Endometrial microvascular endothelial cells (primary cell): Measurements from ENCODE around the gene ATOSA. TPM values are rescaled to one million over a fixed set of nuclear protein-coding genes. Genes with fewer than 3 reads are reported as not detected.

Source experiments
- in situ Hi-C: cut with HindIII; loops from 2 replicates; pipeline ENCODE4 v1.10.0; 2017; ENCODE audit warnings: low sequenced_read_pairs, low pct_unique_long_range_greater_than_20kb; ENCODE audit errors: inconsistent ontology term
- total RNA-seq: library from RNA; depleted of rRNA; stranded (reverse); fragments of >200 nt; gene quantifications from one replicate; pipeline ENCODE4 v1.2.3, GENCODE V29; 2015; ENCODE audit errors: inconsistent ontology term

ATOSA gene
- total RNA-seq, 1 donor from 2014 or later, result 11.2 TPM

DNA sequence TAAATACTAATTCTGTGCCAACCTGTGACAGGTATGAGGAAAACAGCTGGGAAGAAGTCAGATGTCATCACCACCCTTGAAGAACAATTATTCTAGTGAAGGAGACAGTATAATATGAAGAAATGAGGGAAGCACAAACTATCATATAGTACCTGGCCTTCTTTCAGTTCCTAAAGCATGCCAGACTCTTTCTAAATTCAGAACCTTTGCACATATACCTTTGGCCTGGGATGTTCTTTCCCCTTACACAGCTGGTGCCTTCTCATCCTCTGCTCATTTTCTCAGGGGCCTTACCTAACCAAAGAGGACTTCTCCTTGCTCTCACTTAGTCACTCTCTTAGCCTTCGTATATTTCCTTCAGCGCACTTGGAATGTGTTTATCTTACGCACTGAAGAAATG lies 19.0 kb downstream of the ATOSA start:
- in situ Hi-C loops, result no loop called here

DNA sequence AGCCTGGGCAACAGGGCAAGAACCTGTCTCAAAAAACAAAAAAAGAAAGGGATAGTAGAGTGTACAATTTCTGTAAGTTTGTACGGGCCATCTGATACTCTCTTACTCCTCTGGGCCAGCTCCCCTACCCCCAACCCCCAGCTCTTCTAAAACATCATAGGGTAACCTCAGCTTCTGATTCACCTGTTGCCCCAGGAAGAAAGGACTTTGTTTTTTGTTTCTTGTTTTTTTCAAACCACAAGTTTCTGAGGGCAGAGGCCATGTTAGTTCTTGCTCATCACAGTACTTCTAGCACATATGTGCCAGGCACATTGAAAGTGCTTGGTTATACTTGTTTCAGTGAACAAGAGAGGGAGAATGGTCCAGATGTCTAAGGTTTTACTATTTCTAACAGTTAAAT lies 20.2 kb downstream of the ATOSA start:
- in situ Hi-C loops, result no loop called here

DNA sequence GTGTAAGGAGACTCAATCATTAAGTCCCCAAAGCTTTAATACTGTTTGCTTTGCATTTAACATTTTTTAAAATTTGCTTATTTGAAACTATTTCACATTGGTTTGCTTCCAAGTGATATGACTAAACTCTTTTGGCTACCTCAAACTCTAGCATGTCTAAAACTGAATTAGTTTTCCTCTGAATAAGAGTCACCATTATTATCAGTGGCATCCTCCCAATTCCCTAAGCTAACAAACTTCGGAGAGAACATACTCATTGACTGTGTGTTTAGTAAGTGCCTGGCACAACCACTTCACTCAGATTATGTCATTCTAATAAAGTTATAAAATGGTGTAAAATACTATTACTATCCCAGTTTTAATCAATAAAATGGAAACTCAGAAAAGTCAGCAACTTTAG lies 21.9 kb downstream of the ATOSA start:
- in situ Hi-C loops, result no loop called here

DNA sequence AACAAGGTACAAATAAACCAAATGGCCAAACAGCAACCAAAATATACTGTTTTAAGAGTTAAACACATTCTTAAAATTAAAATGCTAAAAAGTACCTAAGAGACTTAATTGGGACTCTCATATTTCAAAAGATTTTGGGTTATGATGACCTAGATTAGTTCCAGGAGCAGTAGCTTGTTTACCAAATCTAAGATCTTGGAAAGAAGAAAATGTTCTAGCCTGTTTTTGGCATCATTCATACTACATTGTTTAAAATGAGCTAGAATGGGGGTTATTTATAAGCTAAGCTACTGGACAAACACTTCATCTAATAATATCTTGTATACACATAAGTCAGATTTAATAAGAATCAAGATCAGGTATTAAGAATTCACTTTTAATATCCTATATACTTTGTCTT lies 22.8 kb downstream of the ATOSA start:
- in situ Hi-C loops, result no loop called here

DNA sequence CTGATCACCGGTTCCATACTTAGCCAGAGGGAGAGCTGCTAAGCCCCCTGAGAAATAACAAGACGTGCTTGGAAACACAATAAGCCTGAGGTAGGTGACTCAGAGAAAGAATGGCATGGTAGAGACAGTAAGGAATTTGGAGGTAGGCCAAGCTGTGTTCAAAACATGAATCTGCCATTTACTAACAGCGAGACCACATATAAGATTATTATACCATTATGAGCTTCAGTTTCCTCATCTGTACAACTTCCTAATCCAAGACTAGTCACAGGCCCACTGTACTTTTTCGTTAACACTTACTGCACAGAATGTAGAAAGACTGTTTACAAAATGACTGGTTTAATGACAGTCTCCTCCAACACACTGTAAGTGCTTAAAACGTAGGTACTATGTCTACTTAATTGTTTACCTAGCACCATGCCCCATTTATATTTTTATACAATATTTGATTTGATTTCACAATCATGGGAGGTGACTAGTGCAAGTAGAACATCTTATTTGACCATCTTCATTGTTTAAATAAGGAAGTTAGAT lies 25.7 kb downstream of the ATOSA start:
- in situ Hi-C loops, result no loop called here

DNA sequence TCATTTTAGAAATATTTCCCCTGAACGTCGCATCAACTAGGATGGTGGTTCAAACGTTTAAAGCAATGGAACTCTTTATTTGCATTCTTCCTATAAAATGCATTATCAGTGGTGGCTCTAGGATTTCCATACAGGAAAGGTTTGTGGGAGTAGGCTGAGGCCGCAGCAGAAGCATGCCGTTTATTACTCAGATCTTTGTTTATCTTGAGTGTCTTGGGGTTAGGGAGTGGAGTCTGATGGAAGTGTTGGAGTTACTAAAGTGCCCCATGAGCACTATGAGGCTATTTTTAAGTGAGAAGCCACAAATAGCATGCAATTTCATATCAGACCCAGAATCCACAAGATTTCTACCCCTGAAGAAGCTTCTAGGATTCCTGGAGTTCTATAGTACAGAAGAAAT lies 26.2 kb downstream of the ATOSA start:
- in situ Hi-C loops, result no loop called here

DNA sequence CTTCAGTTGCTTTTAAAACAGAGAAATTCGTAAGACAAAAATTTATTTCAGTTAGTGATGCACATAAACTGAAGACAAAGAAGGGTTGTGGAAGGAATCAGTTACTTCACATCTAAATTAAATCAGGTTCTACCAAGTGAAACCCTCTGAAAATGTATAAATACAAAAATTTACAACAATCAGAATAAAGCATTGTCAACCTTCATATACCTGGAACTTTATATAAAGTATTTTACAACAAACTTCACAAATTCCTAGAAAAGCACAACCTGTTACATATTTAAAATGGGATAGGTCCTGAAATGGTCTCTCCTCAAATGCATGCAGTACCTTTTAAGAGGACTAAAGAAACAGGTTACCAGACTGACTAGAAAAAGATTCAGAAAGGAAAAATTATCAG lies 26.9 kb downstream of the ATOSA start:
- in situ Hi-C loops, result no loop called here

DNA sequence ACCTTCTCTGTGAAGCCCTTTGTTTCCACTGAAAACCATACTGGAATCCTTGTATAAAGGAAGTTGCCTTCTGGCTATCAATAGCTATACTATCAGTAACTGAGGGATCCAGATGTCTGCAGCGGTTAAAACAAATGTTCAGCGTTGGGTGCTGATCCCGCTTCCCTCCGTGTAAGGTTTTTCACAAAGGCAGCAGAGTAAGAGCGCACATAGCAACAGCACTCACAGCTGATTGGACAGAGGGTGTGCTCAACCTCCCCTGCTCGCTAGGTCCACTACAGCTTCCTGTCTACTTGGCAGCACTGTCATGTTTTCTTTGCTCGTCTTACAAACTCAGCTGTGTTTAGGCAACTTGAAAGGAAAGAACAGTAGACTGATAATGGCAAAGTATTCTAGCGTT lies 27.3 kb downstream of the ATOSA start:
- in situ Hi-C loops, result no loop called here

DNA sequence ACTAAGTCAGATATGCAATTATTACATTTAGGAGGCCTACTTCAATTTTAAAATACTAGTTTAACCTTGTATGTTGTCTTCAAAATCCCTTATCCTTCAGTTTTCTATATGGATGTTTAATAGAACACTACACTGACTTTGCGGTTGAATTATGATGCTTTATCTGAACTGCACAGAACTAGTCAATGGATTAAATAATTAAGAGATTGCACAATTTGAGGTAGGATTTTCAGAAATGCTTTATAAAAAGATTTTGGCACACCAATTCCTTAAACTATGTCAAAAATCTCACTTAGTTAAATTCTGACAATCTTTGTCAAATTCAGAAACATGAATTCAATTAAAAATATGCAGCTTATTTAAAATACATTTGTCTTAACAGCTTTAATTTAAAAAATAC lies 28.1 kb downstream of the ATOSA start:
- in situ Hi-C loops, result no loop called here

DNA sequence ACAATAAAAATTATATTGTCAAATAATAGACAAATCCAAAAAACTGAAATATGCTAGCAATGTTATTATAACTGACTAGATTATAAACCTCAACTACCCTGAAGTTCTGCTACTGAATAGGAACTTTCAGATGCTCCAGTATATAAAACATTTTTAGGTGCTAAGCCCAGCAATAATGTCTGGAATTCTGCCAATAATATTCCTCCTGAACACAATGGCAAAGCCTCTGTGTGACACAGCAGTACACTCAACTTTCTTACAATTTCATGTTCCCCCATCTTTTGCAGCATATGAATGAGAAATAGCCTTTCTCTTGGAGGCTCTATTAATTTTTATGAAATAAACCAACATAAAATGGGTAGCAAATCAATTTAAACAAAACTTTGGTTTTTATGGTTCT lies 29.5 kb downstream of the ATOSA start:
- in situ Hi-C loops, result no loop called here

DNA sequence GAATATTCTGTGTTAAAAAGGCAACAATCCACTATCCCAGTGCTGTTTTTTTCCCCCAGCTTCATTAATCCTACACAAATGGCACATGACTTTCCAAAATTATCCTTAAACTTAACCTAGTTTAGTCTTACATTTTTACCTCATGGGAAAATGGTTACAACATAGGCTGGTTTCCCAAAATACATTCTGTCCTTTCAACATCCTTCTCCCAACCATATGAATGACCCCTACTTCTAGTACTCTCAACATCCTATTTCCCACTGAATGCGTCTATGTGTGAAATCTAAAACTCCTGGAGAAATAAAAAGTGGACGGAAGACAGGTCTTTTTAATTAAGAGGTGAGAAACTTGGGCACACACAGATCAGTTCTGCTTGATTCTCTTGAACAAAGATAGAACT lies 33.3 kb downstream of the ATOSA start:
- in situ Hi-C loops, result no loop called here

DNA sequence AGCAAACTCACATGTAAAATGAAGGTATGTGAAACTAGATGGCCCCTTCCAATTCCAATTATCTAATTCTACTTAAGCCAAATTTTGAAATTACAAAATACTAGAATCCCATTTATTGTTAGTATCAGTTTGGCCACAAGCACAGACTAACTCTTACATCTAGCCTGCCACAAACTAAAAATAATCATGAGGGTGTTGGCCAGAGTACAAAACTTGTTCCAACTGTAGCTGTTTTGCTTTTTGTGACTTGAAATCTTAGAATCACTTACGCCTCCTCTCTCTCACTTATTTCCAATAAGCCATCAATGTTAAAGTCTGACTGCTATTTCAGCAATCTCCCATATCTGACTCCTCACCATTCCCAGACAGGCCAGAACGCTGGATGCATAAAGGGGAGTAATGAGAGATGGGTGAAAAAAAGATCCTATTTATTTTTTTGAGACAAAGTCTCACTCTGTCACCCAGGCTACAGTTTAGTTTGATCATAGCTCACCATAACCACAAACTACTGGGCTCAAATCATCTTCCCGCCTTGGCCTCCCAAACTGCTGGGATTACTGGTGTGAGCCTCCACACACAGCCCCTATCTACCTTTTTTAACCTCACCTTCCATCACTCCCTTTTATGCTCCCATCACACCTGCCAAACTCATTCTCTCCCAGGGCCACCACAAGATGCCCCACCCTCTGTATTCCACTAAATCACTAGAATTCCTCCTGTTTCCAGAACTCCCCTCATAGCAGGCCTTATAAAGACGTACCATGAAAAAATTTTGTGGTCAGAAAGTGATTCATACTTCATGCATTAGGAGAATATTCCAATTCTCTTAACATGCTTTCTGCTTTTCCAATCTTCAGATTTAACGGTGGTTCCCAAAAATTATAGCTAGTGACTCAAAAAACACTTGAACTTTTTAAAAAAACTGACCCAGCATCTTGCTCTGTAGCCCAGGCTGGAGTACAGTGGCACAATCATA lies 36.5 kb downstream of the ATOSA start:
- in situ Hi-C loops, result no loop called here

DNA sequence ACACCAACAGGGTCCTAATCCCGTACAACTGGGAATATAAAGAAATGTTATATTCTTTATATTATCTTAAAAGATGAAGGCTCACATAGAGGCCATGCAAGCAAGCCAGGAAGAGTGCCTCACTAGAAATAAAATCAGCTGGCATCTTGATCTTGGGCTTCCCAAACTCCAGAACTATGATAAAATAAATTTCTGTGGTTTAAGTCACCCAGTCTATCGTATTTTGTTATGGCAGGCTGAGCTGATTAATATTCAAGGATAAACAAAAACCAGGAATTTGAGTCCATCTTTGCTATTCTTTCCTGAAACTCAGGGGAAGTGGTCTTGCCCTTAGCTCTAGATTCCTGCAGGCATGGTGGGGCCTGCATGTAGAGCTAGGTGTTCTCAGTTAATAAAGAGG lies 42.7 kb downstream of the ATOSA start:
- in situ Hi-C loops, result no loop called here

DNA sequence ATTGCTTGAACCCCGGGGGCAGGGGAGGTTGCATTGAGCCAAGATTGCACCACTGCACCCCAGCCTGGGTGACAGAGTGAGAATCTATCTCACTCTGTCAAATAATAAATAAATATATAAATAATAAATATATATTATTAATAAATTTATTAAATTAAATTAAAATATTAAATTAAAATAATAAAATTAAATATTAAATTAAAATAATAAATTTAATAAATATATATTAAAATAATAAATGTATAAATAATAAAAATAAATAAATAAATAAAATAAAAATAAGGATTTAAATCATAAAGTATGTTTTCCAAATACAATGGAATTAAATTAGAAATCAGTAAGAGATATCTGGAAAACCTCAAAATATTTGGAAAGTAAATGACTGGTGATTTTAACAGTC lies 43.3 kb downstream of the ATOSA start:
- in situ Hi-C loops, result no loop called here

Other genes starting within 250 kb of the ATOSA start
- 75.4 TPM for gene MYO5A, start 150.5 kb downstream of the ATOSA start, total RNA-seq
- 123 TPM for gene ARPP19, start 110.4 kb downstream of the ATOSA start, total RNA-seq
- not detected for gene ONECUT1, start 110.9 kb upstream of the ATOSA start, total RNA-seq